ENCODE measurements around the gene SPARC. TPM values are rescaled to one million over a fixed set of nuclear protein-coding genes. Genes with fewer than 3 reads are reported as not detected.
"Not testable (repeated sequence)": the region's sequence is repeated elsewhere in the genome, so short reads cannot be mapped to it uniquely, and the experiment has no call there.

The SPARC gene
- total RNA-seq, 6 experiments from 2014 or later = 62.2 to 277 (median 109) TPM

- intact Hi-C loops (cut with DNase I) = no loop called here
- Histone ChIP-seq H3K9me3 (no peaks in the 10 kb centered on the region), H3K4me3 (no peak overlapping the region), H3K4me1 (no peaks in the 10 kb centered on the region), H3K36me3 (no peaks in the 10 kb centered on the region), H3K27me3 (no peaks in the 10 kb centered on the region), H3K27ac (peak overlapping the region in 2 of 3 donors; percentile 45 to 51)
- no peak for TF ChIP-seq CTCF (IDR thresholded peaks at IDR 0.05)
- TF ChIP-seq POLR2A (IDR thresholded peaks at IDR 0.05) = no peak
- ATAC-seq = peak; percentile 66 to 84 (median 76)
- 52% methylated on average over 10 of the region's 13 CpGs for WGBS (ENCODE audit: insufficient coverage, low coverage, low lambda C conversion rate, missing lambda C conversion rate)
- DNase-seq = peak in 2 of 3 donors; percentile 39 to 50
Observed at GRCh38 chr5:151699071-151699901, 12.6 kb upstream of the SPARC start.

DNA sequence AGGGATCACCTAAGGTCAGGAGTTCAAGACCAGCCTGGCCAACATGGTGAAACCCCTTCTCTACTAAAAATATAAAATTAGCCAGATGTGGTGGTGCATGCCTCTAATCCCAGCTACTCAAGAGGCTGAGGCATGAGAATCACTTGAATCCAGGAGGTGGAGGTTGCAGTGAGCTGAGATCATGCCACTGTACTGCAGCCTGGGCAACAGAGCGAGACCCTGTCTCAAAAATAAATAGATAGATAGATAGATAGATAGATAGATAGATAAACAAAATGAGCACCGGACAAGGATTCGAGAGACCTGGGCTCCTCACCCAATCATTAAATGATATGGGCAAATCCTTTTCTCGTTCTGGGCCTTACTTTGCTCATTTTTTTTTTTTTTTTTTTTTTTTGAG, 11.4 kb upstream of the SPARC start:
- DNase-seq; H3K4me3 ChIP-seq; H3K4me1 ChIP-seq; H3K9me3 ChIP-seq; H3K27ac ChIP-seq; ATAC-seq; intact Hi-C loops (cut with DNase I); H3K27me3 ChIP-seq; H3K36me3 ChIP-seq: not testable (repeated sequence)
- 73% methylated on average over 4 of the region's 4 CpGs for WGBS (ENCODE audit: insufficient coverage, low coverage, low lambda C conversion rate, missing lambda C conversion rate)

GRCh38 chr5:151697452-151697851, 10.7 kb upstream of the SPARC start:
- no peaks in the 10 kb centered on the region for H3K36me3 ChIP-seq
- TF ChIP-seq POLR2A (IDR thresholded peaks at IDR 0.05) (no peak), CTCF (IDR thresholded peaks at IDR 0.05) (no peak)
- no peaks in the 10 kb centered on the region for H3K27me3 ChIP-seq
- 82% methylated on average over 5 of the region's 8 CpGs for WGBS (ENCODE audit: insufficient coverage, low coverage, low lambda C conversion rate, missing lambda C conversion rate)
- no peak overlapping the region for H3K27ac ChIP-seq
- no peaks in the 10 kb centered on the region for H3K4me1 ChIP-seq
- no peak for ATAC-seq
- H3K9me3 ChIP-seq = no peaks in the 10 kb centered on the region
- H3K4me3 ChIP-seq = no peak overlapping the region
- intact Hi-C loops (cut with DNase I) = no loop called here
- no peak for DNase-seq

GRCh38 chr5:151696470-151697061, 9.9 kb upstream of the SPARC start:
- Histone ChIP-seq H3K9me3 (no peaks in the 10 kb centered on the region), H3K27ac (peak overlapping the region in 2 of 3 donors; percentile 13 to 40), H3K36me3 (no peaks in the 10 kb centered on the region), H3K4me3 (no peak overlapping the region), H3K4me1 (no peaks in the 10 kb centered on the region), H3K27me3 (no peaks in the 10 kb centered on the region)
- intact Hi-C loops (cut with DNase I) = no loop called here
- TF ChIP-seq POLR2A (IDR thresholded peaks at IDR 0.05) (no peak), CTCF (IDR thresholded peaks at IDR 0.05) (no peak)
- WGBS (ENCODE audit: insufficient coverage, low coverage, low lambda C conversion rate, missing lambda C conversion rate) = 100% methylated on average over 1 of the region's 20 CpGs
- ATAC-seq = peak in 3 of 4 donors; percentile 9 to 34 (median 25)
- no peak for DNase-seq

GRCh38 chr5:151695464-151695863, 8.7 kb upstream of the SPARC start:
- TF ChIP-seq POLR2A (IDR thresholded peaks at IDR 0.05) = no peak
- no peak for TF ChIP-seq CTCF (IDR thresholded peaks at IDR 0.05)
- no peaks in the 10 kb centered on the region for H3K36me3 ChIP-seq
- no peak for ATAC-seq
- DNase-seq = no peak
- no peak overlapping the region for H3K27ac ChIP-seq
- no peak overlapping the region for H3K4me3 ChIP-seq
- H3K27me3 ChIP-seq = no peaks in the 10 kb centered on the region
- H3K4me1 ChIP-seq = no peaks in the 10 kb centered on the region
- intact Hi-C loops (cut with DNase I) = no loop called here
- H3K9me3 ChIP-seq = no peaks in the 10 kb centered on the region
- 83% methylated on average over 1 of the region's 1 CpG for WGBS (ENCODE audit: insufficient coverage, low coverage, low lambda C conversion rate, missing lambda C conversion rate)
